ENCODE measurements around the gene MLN. TPM values are rescaled to one million over a fixed set of nuclear protein-coding genes. Genes with fewer than 3 reads are reported as not detected.

MLN gene
- total RNA-seq, 4 donors from 2014 or later, result not detected

GRCh38 chr6:33746651-33747100 lies 57.1 kb downstream of the MLN start, which contains the start of gene IP6K3:
TSS of gene IP6K3 (minus strand) at chr6:33746905. CDS start at chr6:33735476, 11,429 bp downstream.
- TF ChIP-seq POLR2A (IDR thresholded peaks at IDR 0.05) (no peak), POLR2AphosphoS5 (IDR thresholded peaks at IDR 0.05) (no peak), CTCF (IDR thresholded peaks at IDR 0.05) (no peak), EP300 (IDR thresholded peaks at IDR 0.05) (no peak)
- no peak for DNase-seq (ENCODE audit: low spot score in 2 of 2)
- H3K4me3 ChIP-seq, result no peak within 1 kb of the TSS
- H3K27me3 ChIP-seq, result peaks cover 26% of the 10 kb centered on the region
- 100% methylated on average over 1 of the region's 10 CpGs for WGBS
- H3K36me3 ChIP-seq, result no peaks in the 10 kb centered on the region
- H3K9me3 ChIP-seq, result no peaks in the 10 kb centered on the region
- peaks cover 33% of the 10 kb centered on the region for H3K4me1 ChIP-seq
- no peak within 1 kb of the TSS for H3K27ac ChIP-seq

GRCh38 chr6:33746036-33746600 lies 57.7 kb downstream of the MLN start:
- H3K4me3 ChIP-seq, result no peak overlapping the region
- H3K27ac ChIP-seq, result no peak overlapping the region
- peaks cover 28% of the 10 kb centered on the region for H3K4me1 ChIP-seq
- no peaks in the 10 kb centered on the region for H3K9me3 ChIP-seq
- 21% methylated on average over 10 of the region's 14 CpGs for WGBS
- peaks cover 26% of the 10 kb centered on the region for H3K27me3 ChIP-seq
- no peaks in the 10 kb centered on the region for H3K36me3 ChIP-seq
- TF ChIP-seq CTCF (IDR thresholded peaks at IDR 0.05) (no peak), POLR2A (IDR thresholded peaks at IDR 0.05) (no peak), POLR2AphosphoS5 (IDR thresholded peaks at IDR 0.05) (no peak), EP300 (IDR thresholded peaks at IDR 0.05) (no peak)
- DNase-seq (ENCODE audit: low spot score in 2 of 2), result no peak

GRCh38 chr6:33745548-33745947 lies 58.3 kb downstream of the MLN start:
- TF ChIP-seq POLR2AphosphoS5 (IDR thresholded peaks at IDR 0.05) (no peak), POLR2A (IDR thresholded peaks at IDR 0.05) (no peak), CTCF (IDR thresholded peaks at IDR 0.05) (no peak), EP300 (IDR thresholded peaks at IDR 0.05) (no peak)
- Histone ChIP-seq H3K9me3 (no peaks in the 10 kb centered on the region), H3K27me3 (peaks cover 26% of the 10 kb centered on the region), H3K27ac (no peak overlapping the region), H3K4me3 (no peak overlapping the region), H3K4me1 (peaks cover 22% of the 10 kb centered on the region), H3K36me3 (no peaks in the 10 kb centered on the region)
- DNase-seq (ENCODE audit: low spot score in 2 of 2), result no peak
- WGBS, result 86% methylated on average over 7 of the region's 7 CpGs

GRCh38 chr6:33744895-33745546 lies 58.8 kb downstream of the MLN start:
- 49% methylated on average over 12 of the region's 13 CpGs for WGBS
- Histone ChIP-seq H3K27me3 (peaks cover 26% of the 10 kb centered on the region), H3K4me3 (no peak overlapping the region), H3K9me3 (no peaks in the 10 kb centered on the region), H3K27ac (no peak overlapping the region), H3K36me3 (no peaks in the 10 kb centered on the region), H3K4me1 (peaks cover 22% of the 10 kb centered on the region)
- no peak for TF ChIP-seq CTCF (IDR thresholded peaks at IDR 0.05)
- no peak for DNase-seq (ENCODE audit: low spot score in 2 of 2)

Other genes with a start within 250 kb of the MLN start
- gene BAK1, start 223.7 kb downstream of the MLN start, total RNA-seq, result 10 to 100 TPM; 12.6 to 15.0 (median 14.3) TPM
- gene ITPR3, start 182.7 kb downstream of the MLN start, total RNA-seq, result 100 to 1,000 TPM; 174 to 206 (median 199) TPM
- gene UQCC2, start 92.3 kb downstream of the MLN start, total RNA-seq, result 10 to 100 TPM; 11.3 to 39.4 (median 21.7) TPM
- gene IP6K3, start 57.1 kb downstream of the MLN start, total RNA-seq, result under 1 TPM in 2 of 4 donors, not detected in 2; 0.51 to 0.83 TPM
- gene LEMD2, start 14.9 kb downstream of the MLN start, total RNA-seq, result 10 to 100 TPM; 44.3 to 99.2 (median 55.6) TPM

All from suprapubic skin (tissue), 4 donors.